HG02798 (cell line): Measurements from ENCODE around the gene MYO18B.

Experiments used
- ATAC-seq: cut with Tn5 transposase; IDR thresholded peaks from one replicate; pipeline ENCODE4 v1.9.1; 2021; ENCODE audit warnings: mild to moderate bottlenecking; ENCODE audit not compliant: unreplicated experiment, poor library complexity

The MYO18B gene

DNA sequence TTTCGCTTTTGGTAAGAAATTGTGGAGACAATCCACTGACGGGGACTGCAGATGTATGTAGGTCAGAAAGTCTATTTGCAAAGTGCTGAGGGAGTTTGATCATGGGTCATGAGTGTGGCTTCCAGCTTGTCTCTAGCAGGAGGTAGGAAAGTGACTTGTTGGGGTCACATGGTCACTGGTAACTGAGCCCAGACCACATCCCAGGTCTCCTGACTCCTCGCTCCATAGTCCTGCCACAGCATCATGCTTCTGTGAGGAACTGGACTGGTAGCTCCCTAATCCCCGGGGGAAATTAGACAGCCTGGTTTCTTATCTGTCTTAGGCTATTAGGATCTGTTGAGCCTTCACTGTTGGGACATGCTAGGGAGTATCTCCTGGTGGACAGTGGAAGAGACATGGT lies 142.1 kb downstream of the MYO18B start:
- no peak for ATAC-seq

DNA sequence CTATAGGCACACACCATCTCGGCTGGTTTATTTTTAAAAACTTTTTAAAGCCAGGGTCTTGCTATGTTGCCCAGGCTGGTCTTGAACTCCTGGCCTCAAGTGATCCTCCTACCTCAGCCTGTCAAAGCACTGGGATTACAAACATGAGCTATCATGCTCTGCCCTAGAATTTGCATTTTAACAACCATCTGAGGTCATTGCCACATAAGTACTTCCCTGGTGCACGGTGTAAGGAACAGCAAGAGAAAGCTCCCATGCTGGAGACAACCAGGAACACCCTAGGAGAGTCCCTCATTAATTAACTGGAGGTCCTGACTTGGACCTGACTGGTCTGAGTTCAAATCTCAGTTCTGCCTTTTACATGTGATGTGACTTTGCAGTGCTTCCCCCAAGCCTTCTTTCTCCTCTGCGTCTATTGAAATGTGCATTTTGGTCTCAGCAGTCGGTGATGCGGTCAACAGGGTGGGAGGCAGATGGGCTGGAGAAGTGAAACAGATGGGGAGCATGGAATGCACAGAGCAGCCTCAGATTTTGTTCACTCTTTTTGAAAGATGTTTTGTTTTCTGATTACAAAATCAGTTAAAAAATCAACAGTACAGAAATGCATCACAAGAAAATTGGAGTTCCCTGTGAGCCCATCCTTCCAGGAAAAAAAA lies 146.5 kb downstream of the MYO18B start:
- ATAC-seq, result no peak

- ATAC-seq, result no peak
Measured at GRCh38 chr22:25890651-25891050, 148.7 kb downstream of the MYO18B start.

DNA sequence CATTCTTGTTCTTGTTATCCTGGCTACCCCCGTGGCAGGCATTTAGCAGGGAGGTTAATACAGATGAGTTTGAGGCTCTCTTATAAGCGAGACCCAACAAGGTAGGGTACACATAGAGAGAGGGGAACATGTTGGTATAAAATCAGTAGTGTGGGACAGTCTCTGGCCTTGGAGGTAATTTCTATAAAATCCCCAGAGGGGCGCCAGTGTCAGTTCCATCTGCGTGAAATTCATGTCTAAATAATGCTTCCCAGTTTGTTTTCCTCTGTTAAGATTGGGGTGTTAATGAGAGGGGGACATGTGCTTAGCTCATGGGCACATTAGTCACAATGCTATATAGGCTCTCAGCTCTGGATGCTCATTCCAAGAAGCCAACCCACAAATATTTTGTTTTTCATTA lies 150.7 kb downstream of the MYO18B start:
- no peak for ATAC-seq

- ATAC-seq, result no peak
Measured at GRCh38 chr22:25895678-25896077, 153.7 kb downstream of the MYO18B start.

DNA sequence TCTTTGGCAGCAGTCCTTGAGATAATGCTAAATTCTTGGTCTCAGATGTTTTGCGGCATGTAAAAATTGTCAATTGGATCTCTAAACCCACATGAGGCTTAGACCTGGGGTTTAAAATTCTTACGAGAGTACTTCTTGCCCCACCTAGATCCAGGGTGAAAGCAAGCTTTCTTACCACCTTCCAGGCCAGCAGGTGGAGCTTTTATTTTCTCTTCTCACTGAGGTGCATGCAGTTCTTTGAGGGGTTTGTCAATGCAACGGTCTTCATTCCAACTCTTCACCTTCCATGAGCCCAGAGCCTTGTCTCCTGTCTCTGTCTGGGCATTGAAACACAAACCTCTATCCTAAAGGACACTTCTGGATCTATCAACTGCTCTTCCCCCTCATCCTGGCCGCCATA lies 154.1 kb downstream of the MYO18B start:
- no peak for ATAC-seq

DNA sequence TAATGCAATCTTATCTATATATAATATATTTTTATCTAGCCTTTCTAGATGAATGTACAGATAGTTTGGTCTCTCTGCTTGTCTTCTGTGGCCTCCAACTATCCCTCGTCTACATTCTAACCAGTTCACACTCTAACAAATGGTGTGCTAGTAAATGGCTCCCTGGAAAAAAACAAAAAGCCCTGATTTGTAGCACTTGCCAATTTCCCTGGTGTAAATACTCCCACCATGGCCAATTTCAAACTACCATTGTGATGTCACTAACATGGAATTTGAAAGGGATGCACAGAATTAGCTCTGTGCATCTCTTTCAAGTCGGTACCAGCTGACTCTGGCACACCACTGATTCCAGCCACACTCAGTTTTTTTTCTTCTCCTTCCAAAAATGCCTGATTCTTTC lies 154.6 kb downstream of the MYO18B start:
- no peak for ATAC-seq

GRCh38 chr22:25898707-25899365 lies 156.8 kb downstream of the MYO18B start:
- no peak for ATAC-seq

GRCh38 chr22:25899566-25899965 lies 157.6 kb downstream of the MYO18B start:
- no peak for ATAC-seq

DNA sequence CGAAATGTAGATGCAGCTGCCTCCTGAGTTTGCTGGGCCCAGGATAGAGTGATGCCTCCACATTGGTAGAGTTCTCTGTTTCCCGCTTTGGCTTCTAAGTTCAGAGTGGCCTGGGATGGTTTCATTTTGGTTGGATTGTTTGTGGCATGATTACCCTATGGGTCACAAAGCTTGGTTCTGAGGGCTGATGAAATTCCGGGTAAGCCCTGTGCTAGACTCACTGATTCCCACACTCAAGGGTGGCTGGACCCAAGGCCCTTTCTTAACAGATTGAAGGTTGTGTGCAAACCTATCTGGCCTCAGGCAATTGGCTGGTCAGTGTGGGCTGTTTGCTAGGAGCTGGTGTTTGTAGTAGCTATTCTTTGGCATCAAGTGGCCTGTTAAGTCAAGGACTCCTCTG lies 158.4 kb downstream of the MYO18B start:
- no peak for ATAC-seq

- ATAC-seq, result no peak
Measured at GRCh38 chr22:25900880-25901279, 158.9 kb downstream of the MYO18B start.

DNA sequence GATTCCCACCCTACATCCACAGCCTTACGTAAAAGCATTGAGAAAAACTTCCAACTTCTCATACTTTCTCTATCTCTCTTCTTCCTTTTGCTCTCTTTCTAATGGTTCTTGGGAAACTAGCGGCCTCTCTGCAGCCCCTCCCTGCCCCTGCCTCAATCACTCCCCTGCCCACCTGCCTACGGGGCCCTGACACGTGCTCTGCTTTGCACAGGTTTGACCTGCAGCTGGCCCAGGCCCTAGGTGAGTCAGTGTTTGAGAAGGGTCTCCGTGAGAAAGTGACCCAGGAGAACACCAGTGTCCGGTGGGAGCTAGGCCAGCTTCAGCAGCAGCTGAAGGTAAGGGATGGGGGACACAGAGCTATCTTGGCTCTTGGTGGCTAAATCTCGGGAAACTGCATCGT lies 160.4 kb downstream of the MYO18B start:
- no peak for ATAC-seq

DNA sequence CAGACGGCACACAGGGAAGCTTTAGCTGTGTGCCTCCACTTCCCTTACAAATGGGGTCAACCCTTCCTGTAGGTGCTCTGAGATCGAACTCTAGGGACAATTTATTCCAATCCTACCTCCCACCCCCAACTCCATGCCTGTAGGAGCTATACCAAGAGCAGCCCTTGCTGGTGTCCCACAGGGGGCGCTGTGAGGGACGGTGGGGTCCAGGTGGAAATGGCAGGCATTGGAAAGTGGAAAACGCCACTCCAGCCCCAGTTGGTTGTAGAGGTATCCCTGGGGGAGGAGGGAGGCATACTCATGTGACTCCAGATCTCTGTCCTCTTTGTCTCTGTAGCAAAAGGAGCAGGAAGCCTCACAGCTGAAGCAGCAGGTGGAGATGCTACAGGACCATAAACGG lies 161.3 kb downstream of the MYO18B start:
- ATAC-seq, result no peak

- no peak for ATAC-seq
Measured at GRCh38 chr22:25908212-25908611, 166.2 kb downstream of the MYO18B start.

- no peak for ATAC-seq
Measured at GRCh38 chr22:25908755-25909154, 166.8 kb downstream of the MYO18B start.

DNA sequence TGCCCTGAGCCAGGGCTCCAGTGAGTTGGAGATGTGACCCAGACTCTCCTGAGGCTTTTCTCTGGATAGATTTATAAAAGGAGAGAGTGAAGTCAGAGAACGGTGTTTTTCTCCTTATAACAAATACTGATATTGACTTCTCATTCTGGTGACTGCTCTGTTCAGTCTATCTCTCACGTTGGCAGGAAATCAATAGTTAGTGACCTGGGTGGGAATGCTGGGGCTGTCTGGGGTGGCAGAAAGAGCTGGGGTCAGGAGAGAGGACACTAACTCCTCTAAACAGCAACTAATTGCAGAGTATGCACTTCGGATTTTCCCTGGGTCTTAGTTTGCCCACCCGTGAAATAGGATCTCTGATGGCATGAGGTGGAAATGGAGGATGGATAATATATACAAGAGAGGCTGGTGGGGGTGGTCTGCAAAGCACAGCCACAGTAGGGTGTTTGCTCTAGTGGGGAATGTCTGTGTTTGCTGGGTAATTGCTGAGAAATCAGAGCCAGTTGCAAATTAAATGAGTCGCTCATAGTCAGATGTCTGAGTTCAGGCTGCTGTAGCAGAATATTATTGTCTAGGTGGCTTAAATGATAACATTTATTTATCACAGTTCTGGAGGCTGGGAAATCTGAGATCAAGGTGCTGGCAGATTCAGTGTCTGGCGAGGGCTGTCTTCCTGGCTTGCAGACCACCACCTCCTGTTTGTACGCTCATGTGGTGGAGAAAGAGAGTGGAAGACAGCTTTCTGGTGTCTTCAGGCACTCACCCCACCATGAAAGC lies 167.8 kb downstream of the MYO18B start:
- ATAC-seq, result no peak

DNA sequence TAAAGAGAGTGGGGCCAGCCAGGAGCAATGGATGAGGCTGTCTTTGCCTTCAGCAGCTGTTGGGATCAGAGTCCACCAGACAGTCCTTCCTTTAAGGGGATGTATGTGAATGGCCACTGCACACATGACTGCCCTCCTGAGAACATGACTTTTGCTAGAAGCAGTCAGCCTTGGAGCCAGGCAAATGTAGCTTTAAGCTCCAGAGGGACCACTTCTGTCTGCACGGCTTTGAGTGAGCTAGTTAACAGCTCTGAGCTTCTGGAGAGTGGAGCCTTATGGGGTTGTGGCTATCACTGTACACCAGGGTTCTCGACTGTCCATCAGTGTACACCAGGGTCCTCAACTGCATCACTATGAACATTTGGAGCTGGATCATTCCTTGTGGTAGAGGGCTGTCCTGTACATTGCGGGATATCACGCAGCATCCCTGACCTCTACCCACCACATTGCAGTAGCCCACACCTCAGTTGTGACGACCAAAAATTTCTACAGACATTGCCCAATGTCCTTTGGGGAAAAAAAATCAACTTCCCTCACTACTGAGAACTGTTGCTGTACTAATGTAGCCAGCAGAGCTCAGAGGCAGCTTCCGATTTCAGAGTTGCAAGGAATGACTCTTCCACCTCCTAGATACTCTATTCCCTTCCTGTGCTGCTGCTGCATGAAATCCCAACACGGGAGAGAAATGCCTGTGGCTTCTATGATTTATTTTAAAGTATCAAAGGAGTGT lies 169.4 kb downstream of the MYO18B start:
- no peak for ATAC-seq

DNA sequence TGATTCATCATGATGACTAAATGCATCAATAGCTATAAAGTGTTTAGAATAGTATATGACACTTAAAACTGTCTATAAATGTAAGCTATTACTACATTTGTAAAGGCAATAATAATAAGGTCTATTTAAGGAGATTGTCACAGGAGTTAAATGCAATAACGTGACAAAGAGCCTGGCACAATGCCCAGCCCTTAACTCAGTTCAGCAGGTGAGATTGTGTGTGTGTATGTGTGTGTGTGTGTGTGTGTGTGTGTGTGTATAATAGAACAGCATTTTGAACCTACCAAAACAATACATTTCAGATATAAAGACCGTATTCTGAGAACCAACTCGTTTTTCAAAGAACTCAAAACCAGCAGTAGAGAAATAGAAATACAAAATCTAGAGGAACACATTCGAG lies 177.5 kb downstream of the MYO18B start:
- ATAC-seq, result no peak

GRCh38 chr22:25922141-25922540 lies 180.2 kb downstream of the MYO18B start:
- ATAC-seq, result no peak

DNA sequence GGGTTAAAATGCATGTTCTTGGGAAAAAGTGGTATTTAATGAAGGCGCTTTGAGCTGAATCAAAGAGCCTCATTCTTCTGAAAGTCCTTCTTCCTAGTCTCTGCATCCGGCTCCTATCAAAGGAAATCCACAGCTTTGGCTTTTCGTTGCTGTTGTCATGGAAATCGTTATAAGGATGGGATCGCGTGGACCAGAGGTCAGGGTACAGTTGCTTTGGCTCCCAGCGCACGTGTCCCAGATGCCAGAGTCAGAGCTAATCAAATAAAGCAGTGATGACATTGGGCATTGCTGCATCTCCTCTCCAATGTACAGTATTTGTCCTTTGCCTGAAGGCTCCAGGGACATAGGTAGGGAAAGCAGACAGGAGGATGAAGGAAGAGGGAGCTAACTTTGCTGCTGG lies 181.9 kb downstream of the MYO18B start:
- no peak for ATAC-seq

- no peak for ATAC-seq
Measured at GRCh38 chr22:25928038-25928437, 186.1 kb downstream of the MYO18B start.
